SK-N-SH (cell line): Measurements from ENCODE around the gene PRDM11. TPM values are rescaled to one million over a fixed set of nuclear protein-coding genes. Genes with fewer than 3 reads are reported as not detected.

ENCODE experiments used
- CTCF ChIA-PET: fragments of 300-600, 350-600 bp; formaldehyde crosslinking; extraction: SDS; loops from one replicate; lab custom pipeline; 2021; lab: Yijun Ruan, JAX
- POLR2A ChIA-PET: fragments of 350-600 bp; sonication (Branson Sonifier 250); formaldehyde crosslinking; extraction: SDS; loops from one replicate; lab custom pipeline; 2020; ENCODE audit warnings: antibody characterized with exemption, inconsistent platforms; lab: Yijun Ruan, JAX
- DNase-seq: peaks from one replicate; pipeline ENCODE4 v3.0.0; 2012
- H2AFZ ChIP-seq: fragments of 200-600 bp; sonication (generic); 2 replicates; pipeline ENCODE4 v1.8.1; 2016; ENCODE audit warnings: antibody characterized with exemption, mild to moderate bottlenecking, low read depth
- H3F3A ChIP-seq: fragments of 200-600 bp; sonication (generic); replicated peaks from 2 replicates; pipeline ENCODE3; 2016; ENCODE audit warnings: antibody characterized with exemption, mild to moderate bottlenecking; ENCODE audit not compliant: insufficient read depth
- H3K27ac ChIP-seq, 2 experiments: fragments of 200-500 bp in 1 of 2; fragments of 200-600 bp in 1 of 2; sonication (Bioruptor generic) in 1 of 2; sonication (generic), shearing (Covaris generic) in 1 of 2; 2 replicates each; pipeline versions ENCODE4 v1.5.1 to v1.6.1; 2014 to 2016; ENCODE audit warnings: low read depth in 2 of 2, inconsistent platforms in 1 of 2, low read length in 1 of 2, mild to moderate bottlenecking in 1 of 2, mixed read lengths in 1 of 2
- H3K27me3 ChIP-seq: fragments of 200-600 bp; sonication (generic), shearing (Covaris generic); 2 replicates; pipeline ENCODE4 v1.6.1; 2016; ENCODE audit warnings: mixed run types; ENCODE audit not compliant: insufficient read depth
- H3K36me3 ChIP-seq, 2 experiments: fragments of 200-500 bp in 1 of 2; fragments of 200-600 bp in 1 of 2; sonication (Bioruptor generic) in 1 of 2; sonication (generic) in 1 of 2; replicated peaks in 1 of 2; 2 replicates each; pipeline versions ENCODE3 to v1.5.1; 2014 to 2016; ENCODE audit warnings: low read length in 1 of 2, mild to moderate bottlenecking in 1 of 2; ENCODE audit not compliant: insufficient read depth in 2 of 2, control insufficient read depth in 1 of 2
- H3K4me1 ChIP-seq, 2 experiments: fragments of 200-500 bp in 1 of 2; fragments of 200-600 bp in 1 of 2; sonication (Bioruptor generic) in 1 of 2; sonication (generic), shearing (Covaris generic) in 1 of 2; 2 replicates each; pipeline versions ENCODE4 v1.5.1 to v1.6.1; 2014 to 2016; ENCODE audit warnings: low read depth in 1 of 2, low read length in 1 of 2, mixed run types in 1 of 2; ENCODE audit not compliant: insufficient read depth in 2 of 2, control insufficient read depth in 1 of 2
- H3K4me2 ChIP-seq: fragments of 200-600 bp; sonication (generic), shearing (Covaris generic); 2 replicates; pipeline ENCODE4 v1.6.1; 2017; ENCODE audit warnings: mixed run types
- H3K4me3 ChIP-seq, 2 experiments: fragments of 200-500 bp in 1 of 2; fragments of 200-600 bp in 1 of 2; sonication (Bioruptor generic) in 1 of 2; sonication (generic), shearing (Covaris generic) in 1 of 2; 2 replicates each; pipeline versions ENCODE4 v1.5.1 to v1.8.1; 2014 to 2016; ENCODE audit warnings: low read depth in 2 of 2, inconsistent platforms in 1 of 2, low read length in 1 of 2, mild to moderate bottlenecking in 1 of 2, mixed read lengths in 1 of 2, moderate library complexity in 1 of 2
- H3K79me2 ChIP-seq: fragments of 200-600 bp; sonication (generic); 2 replicates; pipeline ENCODE4 v1.8.1; 2017; ENCODE audit warnings: mild to moderate bottlenecking; ENCODE audit not compliant: insufficient read depth
- H3K9ac ChIP-seq: fragments of 200-600 bp; sonication (generic); 2 replicates; pipeline ENCODE4 v1.6.1; 2017; ENCODE audit warnings: mixed run types
- H3K9me2 ChIP-seq: fragments of 200-600 bp; sonication (generic); 2 replicates; pipeline ENCODE4 v1.6.1; 2017; ENCODE audit warnings: mixed run types
- H3K9me3 ChIP-seq: fragments of 200-600 bp; sonication (generic); 2 replicates; pipeline ENCODE4 v1.6.1; 2017; ENCODE audit warnings: mixed run types, mild to moderate bottlenecking, moderate library complexity
- H4K20me1 ChIP-seq: fragments of 200-600 bp; sonication (generic); 2 replicates; pipeline ENCODE4 v1.6.1; 2017; ENCODE audit warnings: mild to moderate bottlenecking, mixed run types; ENCODE audit not compliant: insufficient read depth
- CTCF ChIP-seq: fragments of 200-600 bp; sonication (generic); IDR thresholded peaks from 2 replicates; pipeline ENCODE4 v1.6.1; 2017; ENCODE audit warnings: antibody characterized with exemption, mild to moderate bottlenecking, moderate library complexity
- EP300 ChIP-seq, 2 experiments: IDR thresholded peaks; 2 replicates each; pipeline versions ENCODE4 v1.4.0 to v1.6.1; 2012; ENCODE audit warnings: borderline replicate concordance in 1 of 2, low read depth in 1 of 2, low read length in 1 of 2
- EZH2phosphoT487 ChIP-seq: fragments of 200-600 bp; sonication (generic); IDR thresholded peaks from 2 replicates; pipeline ENCODE4 v1.6.1; 2017; ENCODE audit warnings: low read depth, mixed run types, mild to moderate bottlenecking, antibody characterized with exemption, moderate library complexity, borderline replicate concordance
- FOSL2 ChIP-seq: IDR thresholded peaks from 2 replicates; pipeline ENCODE4 v1.4.0; 2012; ENCODE audit warnings: low read depth, mild to moderate bottlenecking, moderate library complexity, borderline replicate concordance
- FOXJ3 ChIP-seq: sonication (generic); formaldehyde crosslinking; IDR thresholded peaks from 2 replicates; pipeline ENCODE4 v1.5.1; 2020; ENCODE audit warnings: mild to moderate bottlenecking, missing genetic modification reagents
- FOXM1 ChIP-seq: IDR thresholded peaks from 2 replicates; pipeline ENCODE4 v1.4.0; 2012; ENCODE audit warnings: low read depth, mild to moderate bottlenecking
- GABPA ChIP-seq: IDR thresholded peaks from 2 replicates; pipeline ENCODE4 v1.4.0; 2012; ENCODE audit warnings: low read depth, mild to moderate bottlenecking
- GATA2 ChIP-seq: sonication (generic); formaldehyde crosslinking; IDR thresholded peaks from 2 replicates; pipeline ENCODE4 v1.5.0; 2020; ENCODE audit warnings: mild to moderate bottlenecking, missing genetic modification reagents
- IRF3 ChIP-seq: fragments of 150-350 bp; IDR thresholded peaks from 2 replicates; pipeline ENCODE4 v1.6.1; 2016; ENCODE audit warnings: mild to moderate bottlenecking, low read depth, low read length
- MEF2A ChIP-seq: IDR thresholded peaks from 2 replicates; pipeline ENCODE4 v1.4.0; 2012; ENCODE audit warnings: low read depth, borderline replicate concordance
- MXI1 ChIP-seq: IDR thresholded peaks from 2 replicates; pipeline ENCODE4 v1.6.1; 2012; ENCODE audit warnings: mild to moderate bottlenecking, low read depth, low read length, improper control_type of control experiment
- RAD21 ChIP-seq: IDR thresholded peaks from 2 replicates; pipeline ENCODE4 v1.6.1; 2012; ENCODE audit warnings: mild to moderate bottlenecking, low read length
- RCOR1 ChIP-seq: fragments of 150-350 bp; IDR thresholded peaks from 2 replicates; pipeline ENCODE4 v1.6.1; 2017; ENCODE audit warnings: antibody characterized with exemption, low read length
- RFX5 ChIP-seq: IDR thresholded peaks from 2 replicates; pipeline ENCODE4 v1.6.1; 2012; ENCODE audit warnings: mild to moderate bottlenecking, improper control_type of control experiment, low read length
- SMC3 ChIP-seq: IDR thresholded peaks from 2 replicates; pipeline ENCODE4 v1.6.1; 2012; ENCODE audit warnings: low read depth, low read length, improper control_type of control experiment
- TAF1 ChIP-seq: IDR thresholded peaks from 2 replicates; pipeline ENCODE4 v1.6.1; 2012; ENCODE audit warnings: low read depth, mild to moderate bottlenecking, low read length, moderate library complexity, borderline replicate concordance
- TEAD4 ChIP-seq: IDR thresholded peaks from 2 replicates; pipeline ENCODE4 v1.4.0; 2012; ENCODE audit warnings: mild to moderate bottlenecking, borderline replicate concordance; ENCODE audit not compliant: insufficient read depth
- WGBS: methylation state at CpG from one replicate; pipeline ENCODE4 v1.1.6; 2017; ENCODE audit warnings: low lambda C conversion rate; 5-methylcytosine and 5-hydroxymethylcytosine counted together
- polyA plus RNA-seq, 3 experiments: library from polyadenylated mRNA; depleted of rRNA; stranded (reverse); fragments of >200 nt; gene quantifications; 2 replicates each; pipeline ENCODE4 v1.2.3, GENCODE V29; 2012
- TF ChIP-seq, protein P1 (sequence below): IDR thresholded peaks from 2 replicates; pipeline ENCODE4 v1.4.0; 2012; ENCODE audit warnings: low read depth, borderline replicate concordance
- TF ChIP-seq, protein P2 (sequence below): IDR thresholded peaks from 2 replicates; pipeline ENCODE4 v1.4.0; 2012; ENCODE audit warnings: low read depth

Gene PRDM11
- polyA plus RNA-seq, 1 of the 3 experiments (the other 2 are of a cell fraction), result 4.5 TPM

DNA sequence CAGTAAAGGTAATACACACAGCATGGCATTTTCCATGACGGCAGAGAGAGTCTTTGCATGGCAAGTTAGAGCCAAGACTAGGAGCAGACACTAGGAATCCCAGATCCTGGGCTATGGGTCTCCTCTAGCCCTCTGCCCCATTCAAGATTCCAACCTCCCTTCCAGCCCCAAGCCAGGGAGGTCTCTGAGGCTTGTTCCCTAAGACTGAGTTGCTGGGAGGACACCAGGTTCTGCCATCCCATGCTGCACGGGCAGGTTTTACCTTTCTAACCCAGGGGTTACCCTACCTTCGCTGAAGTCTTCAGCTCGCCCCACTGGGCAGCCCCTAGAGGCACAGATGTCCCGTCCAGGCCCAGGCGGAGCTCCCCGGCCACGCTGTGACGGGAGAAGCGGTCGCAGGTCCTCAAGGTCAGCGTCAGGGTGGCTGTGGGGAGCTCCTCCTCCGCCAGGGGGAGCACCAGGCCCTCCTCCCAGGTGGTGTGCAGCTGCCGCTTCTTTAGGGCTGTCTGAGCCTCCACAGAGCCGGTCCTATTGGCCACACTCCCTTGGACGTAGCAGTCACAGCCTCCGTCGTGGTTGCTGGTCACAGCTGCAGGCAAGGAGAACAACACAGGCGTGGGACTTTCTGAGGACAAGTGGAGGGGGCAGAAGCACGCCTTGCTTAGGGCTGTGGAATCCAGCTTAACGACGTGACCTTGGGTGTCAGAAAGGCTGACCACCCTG lies 105.9 kb downstream of the PRDM11 start:
- POLR2A ChIA-PET, result no interaction called here
- no peak overlapping the region for H2AFZ ChIP-seq

GRCh38 chr11:45252877-45253276 lies 106.4 kb downstream of the PRDM11 start:
- Histone ChIP-seq H3K27me3 (no peaks in the 10 kb centered on the region; the same call in 1 of the 2 replicates), H3K4me3 (no peak overlapping the region), H3K79me2 (no peaks in the 10 kb centered on the region), H3K27ac (no peak overlapping the region), H3K36me3 (no peaks in the 10 kb centered on the region), H3K4me1 (no peaks in the 10 kb centered on the region), H3K9me2 (no peaks in the 10 kb centered on the region), H3K9me3 (no peaks in the 10 kb centered on the region), H3K4me2 (no peak overlapping the region), H4K20me1 (no peaks in the 10 kb centered on the region), H2AFZ (no peak overlapping the region), H3F3A (no peaks in the 10 kb centered on the region), H3K9ac (no peak overlapping the region)
- ChIA-PET CTCF (interaction anchor here (1.0 to 3.0 kb wide), 10 partner anchors 10 to 325 kb away, joined by 3 to 14 read pairs (median 6); no protein-coding TSS in a partner anchor), POLR2A (no interaction called here)
- no peak for DNase-seq
- whole genome bisulfite sequencing, result 12% methylated on average over 1 of the region's 3 CpGs
- TF ChIP-seq EZH2phosphoT487 (no peak), SMC3 (no peak), MXI1 (no peak), FOSL2 (no peak), IRF3 (no peak), GATA2 (CRISPR knock-in tag) (no peak), GABPA (no peak), EP300 (IDR thresholded peaks at IDR 0.05; ENCODE audit: borderline replicate concordance in 1 of 2, low read depth in 1 of 2, low read length in 1 of 2) (no peak), RFX5 (no peak), RCOR1 (no peak), FOXM1 (no peak), MEF2A (no peak), FOXJ3 (CRISPR knock-in tag) (no peak)
- TF ChIP-seq, protein P1, sequence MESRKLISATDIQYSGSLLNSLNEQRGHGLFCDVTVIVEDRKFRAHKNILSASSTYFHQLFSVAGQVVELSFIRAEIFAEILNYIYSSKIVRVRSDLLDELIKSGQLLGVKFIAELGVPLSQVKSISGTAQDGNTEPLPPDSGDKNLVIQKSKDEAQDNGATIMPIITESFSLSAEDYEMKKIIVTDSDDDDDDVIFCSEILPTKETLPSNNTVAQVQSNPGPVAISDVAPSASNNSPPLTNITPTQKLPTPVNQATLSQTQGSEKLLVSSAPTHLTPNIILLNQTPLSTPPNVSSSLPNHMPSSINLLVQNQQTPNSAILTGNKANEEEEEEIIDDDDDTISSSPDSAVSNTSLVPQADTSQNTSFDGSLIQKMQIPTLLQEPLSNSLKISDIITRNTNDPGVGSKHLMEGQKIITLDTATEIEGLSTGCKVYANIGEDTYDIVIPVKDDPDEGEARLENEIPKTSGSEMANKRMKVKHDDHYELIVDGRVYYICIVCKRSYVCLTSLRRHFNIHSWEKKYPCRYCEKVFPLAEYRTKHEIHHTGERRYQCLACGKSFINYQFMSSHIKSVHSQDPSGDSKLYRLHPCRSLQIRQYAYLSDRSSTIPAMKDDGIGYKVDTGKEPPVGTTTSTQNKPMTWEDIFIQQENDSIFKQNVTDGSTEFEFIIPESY, result no peak
- TF ChIP-seq, protein P2, sequence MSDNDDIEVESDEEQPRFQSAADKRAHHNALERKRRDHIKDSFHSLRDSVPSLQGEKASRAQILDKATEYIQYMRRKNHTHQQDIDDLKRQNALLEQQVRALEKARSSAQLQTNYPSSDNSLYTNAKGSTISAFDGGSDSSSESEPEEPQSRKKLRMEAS, result no peak

More for the DNA sequence above, 105.9 kb downstream of the PRDM11 start:
- peak; percentile 63 for DNase-seq
- 48% methylated on average over 6 of the region's 22 CpGs for WGBS
- Histone ChIP-seq H3K9me3 (no peaks in the 10 kb centered on the region), H3F3A (no peaks in the 10 kb centered on the region), H4K20me1 (no peaks in the 10 kb centered on the region), H3K4me1 (peaks cover 0 to 3% of the 10 kb centered on the region in 2 experiments; a peak in 1 of 4 replicates), H3K9ac (no peak overlapping the region), H3K36me3 (no peaks in the 10 kb centered on the region), H3K4me2 (no peak overlapping the region), H3K4me3 (no peak overlapping the region), H3K79me2 (no peaks in the 10 kb centered on the region), H3K9me2 (no peaks in the 10 kb centered on the region), H3K27ac (no peak overlapping the region), H3K27me3 (peaks cover 3% of the 10 kb centered on the region; the same call in 1 of the 2 replicates)
- CTCF ChIA-PET, result interaction anchor here (0.7 to 3.0 kb wide), 13 partner anchors 10 to 324 kb away, joined by 3 to 14 read pairs (median 3); no protein-coding TSS in a partner anchor
- no peak for TF ChIP-seq FOXJ3 (CRISPR knock-in tag)
- TF ChIP-seq EP300 (IDR thresholded peaks at IDR 0.05; ENCODE audit: borderline replicate concordance in 1 of 2, low read depth in 1 of 2, low read length in 1 of 2), result no peak
- peak; percentile 40; the same call in 1 of the 2 replicates for TF ChIP-seq SMC3
- TF ChIP-seq TAF1, result no peak
- TF ChIP-seq CTCF, result peak; percentile 66
- no peak for TF ChIP-seq RFX5
- TF ChIP-seq RAD21, result peak; percentile 37; the same call in 1 of the 2 replicates
- TF ChIP-seq TEAD4, result no peak
